Measurements from ENCODE around the gene KLHDC4. TPM values are rescaled to one million over a fixed set of nuclear protein-coding genes. Genes with fewer than 3 reads are reported as not detected.
A peak's percentile ranks its signal among the peaks of the same experiment; 100 is the strongest.
"Not testable (repeated sequence)": the region's sequence is repeated elsewhere in the genome, so short reads cannot be mapped to it uniquely, and the experiment has no call there.

Gene KLHDC4
- 10 to 100 TPM; 80.8 to 81.7 TPM for total RNA-seq

GRCh38 chr16:87765776-87766484 lies at the start of gene KLHDC4:
Gene KLHDC4, minus strand, starts transcription at chr16:87765986. Its CDS starts 96 bp downstream, at chr16:87765890.
- no peak for TF ChIP-seq CTCF (IDR thresholded peaks at IDR 0.05)
- intact Hi-C loops (cut with micrococcal nuclease): no loop called here
- peak within 1 kb of the TSS; percentile 86 for H3K4me3 Mint-ChIP-seq
- peaks cover 31% of the 10 kb centered on the region for H3K4me1 Mint-ChIP-seq (ENCODE audit: low read depth)
- CTCF ChIA-PET: interaction anchor here (0.6 to 3.8 kb wide), 6 partner anchors 14 to 804 kb away, joined by 3 to 36 read pairs (median 6); partner anchors contain the start of gene ZC3H18
- H3K27me3 Mint-ChIP-seq: no peaks in the 10 kb centered on the region
- peak within 1 kb of the TSS; percentile 94 for H3K27ac Mint-ChIP-seq
- H3K36me3 Mint-ChIP-seq (ENCODE audit: low read depth): peaks cover 35% of the 10 kb centered on the region
- peak; percentile 72 for ATAC-seq
- H3K9me3 Mint-ChIP-seq: no peaks in the 10 kb centered on the region
- POLR2A ChIA-PET: interaction anchor here (0.8 to 2.2 kb wide), 14 partner anchors 9 to 131 kb away, joined by 3 to 19 read pairs (median 6); no protein-coding TSS in a partner anchor
- peak; percentile 94 for DNase-seq

DNA sequence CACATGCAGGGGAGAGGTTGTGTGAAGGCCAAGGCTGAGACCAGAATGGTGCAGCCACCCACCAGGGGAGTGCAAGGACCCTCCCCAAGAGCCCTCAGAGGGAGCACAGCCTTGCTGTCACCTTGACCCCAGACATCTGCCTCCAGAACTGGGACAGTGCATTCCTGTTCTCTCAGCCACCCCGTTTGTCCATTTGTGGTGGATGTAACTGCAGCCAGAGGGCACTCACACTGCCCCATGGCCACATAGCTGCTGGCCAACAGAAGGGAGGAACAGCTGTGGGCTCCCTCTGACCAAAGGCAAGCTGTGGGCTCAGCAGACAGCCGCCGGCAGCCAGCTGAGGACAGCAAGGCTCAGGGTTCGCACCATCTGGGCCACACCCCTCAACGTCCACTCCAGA lies 49.8 kb upstream of the KLHDC4 start:
- no peak overlapping the region for H3K27ac Mint-ChIP-seq
- no peaks in the 10 kb centered on the region for H3K4me1 Mint-ChIP-seq (ENCODE audit: low read depth)
- DNase-seq (no peak), ATAC-seq (no peak)
- no peak overlapping the region for H3K4me3 Mint-ChIP-seq
- TF ChIP-seq CTCF (IDR thresholded peaks at IDR 0.05): no peak
- no peaks in the 10 kb centered on the region for H3K36me3 Mint-ChIP-seq (ENCODE audit: low read depth)
- peaks cover 11% of the 10 kb centered on the region for H3K9me3 Mint-ChIP-seq
- intact Hi-C loops (cut with micrococcal nuclease): no loop called here
- ChIA-PET CTCF (interaction anchor here (0.7 to 1.4 kb wide), 4 partner anchors 14 to 56 kb away, joined by 3 to 4 read pairs (median 4); no protein-coding TSS in a partner anchor), POLR2A (interaction anchor here (1.2 to 1.9 kb wide), 2 partner anchors 9 kb away, joined by 5 to 6 read pairs; no protein-coding TSS in a partner anchor)
- H3K27me3 Mint-ChIP-seq: no peaks in the 10 kb centered on the region

- intact Hi-C loops (cut with micrococcal nuclease): no loop called here
- ChIA-PET CTCF (interaction anchor here (1.2 to 2.5 kb wide), 2 partner anchors 38 to 59 kb away, joined by 6 to 8 read pairs; no protein-coding TSS in a partner anchor), POLR2A (interaction anchor here (1.2 to 1.7 kb wide), 3 partner anchors 13 to 34 kb away, joined by 3 to 4 read pairs (median 4); no protein-coding TSS in a partner anchor)
- H3K27ac Mint-ChIP-seq: no peak overlapping the region
- peaks cover 20% of the 10 kb centered on the region for H3K4me1 Mint-ChIP-seq (ENCODE audit: low read depth)
- H3K27me3 Mint-ChIP-seq: no peaks in the 10 kb centered on the region
- peaks cover 4% of the 10 kb centered on the region for H3K9me3 Mint-ChIP-seq
- H3K36me3 Mint-ChIP-seq (ENCODE audit: low read depth): no peaks in the 10 kb centered on the region
- DNase-seq (no peak), ATAC-seq (no peak)
- no peak overlapping the region for H3K4me3 Mint-ChIP-seq
- TF ChIP-seq CTCF (IDR thresholded peaks at IDR 0.05): no peak
These were observed 46.4 kb upstream of the KLHDC4 start for GRCh38 chr16:87812200-87812656.

DNA sequence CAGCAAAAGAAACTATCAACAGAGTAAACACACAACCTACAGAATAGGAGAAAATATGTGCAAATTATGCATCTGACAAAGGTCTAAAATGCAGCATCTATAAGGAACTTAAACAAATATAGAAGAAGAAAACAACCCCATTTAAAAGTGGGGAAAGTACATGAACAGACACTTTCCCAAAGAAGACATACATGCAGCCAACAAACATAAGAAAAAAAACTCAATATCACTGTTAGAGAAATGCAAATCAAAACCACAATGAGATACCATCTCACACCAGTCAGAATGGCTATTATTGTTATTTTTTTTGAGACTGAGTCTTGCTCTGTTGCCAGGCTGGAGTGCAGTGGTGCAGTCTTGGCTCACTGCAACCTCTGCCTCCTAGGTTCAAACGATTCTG lies 45.7 kb upstream of the KLHDC4 start:
- H3K4me3 Mint-ChIP-seq; intact Hi-C loops (cut with micrococcal nuclease); H3K27ac Mint-ChIP-seq; H3K36me3 Mint-ChIP-seq (ENCODE audit: low read depth); H3K9me3 Mint-ChIP-seq; ATAC-seq; H3K27me3 Mint-ChIP-seq; DNase-seq: not testable (repeated sequence)
- ChIA-PET CTCF (interaction anchor here (1.2 to 2.5 kb wide), 3 partner anchors 38 to 60 kb away, joined by 5 to 8 read pairs (median 6); no protein-coding TSS in a partner anchor), POLR2A (interaction anchor here (1.2 to 1.6 kb wide), 2 partner anchors 32 to 33 kb away, joined by 4 read pairs; no protein-coding TSS in a partner anchor)
- H3K4me1 Mint-ChIP-seq (ENCODE audit: low read depth): peaks cover 27% of the 10 kb centered on the region

- Mint-ChIP-seq H3K27ac (peak overlapping the region; percentile 57), H3K4me3 (no peak overlapping the region), H3K9me3 (peaks cover 2% of the 10 kb centered on the region), H3K36me3 (ENCODE audit: low read depth) (no peaks in the 10 kb centered on the region), H3K27me3 (no peaks in the 10 kb centered on the region), H3K4me1 (ENCODE audit: low read depth) (peaks cover 32% of the 10 kb centered on the region)
- ATAC-seq (peak; percentile 55), DNase-seq (peak; percentile 58)
- TF ChIP-seq CTCF (IDR thresholded peaks at IDR 0.05): no peak
- ChIA-PET CTCF (interaction anchor here (1.4 to 2.5 kb wide), 3 partner anchors 40 to 62 kb away, joined by 3 to 8 read pairs (median 5); no protein-coding TSS in a partner anchor), POLR2A (no interaction called here)
- intact Hi-C loops (cut with micrococcal nuclease): no loop called here
These were observed 43.5 kb upstream of the KLHDC4 start for GRCh38 chr16:87809150-87809902.

Measured in activated CD8-positive, alpha-beta T cell treated with anti-CD3 and anti-CD28 coated beads for 36 hours (primary cell).